Liver (tissue), 9 donors: ENCODE measurements around the gene DNAJC4. TPM values are rescaled to one million over a fixed set of nuclear protein-coding genes. Genes with fewer than 3 reads are reported as not detected.

Experiments
- DNase-seq: peaks from one replicate; pipeline ENCODE4 v3.0.0-alpha.2; 2017; ENCODE audit warnings: low spot score
- H3K27ac ChIP-seq, 2 donors: one replicate each; pipeline ENCODE4 v1.7.0; 2013; ENCODE audit warnings: inconsistent platforms in 2 of 2, low read length in 2 of 2, control low read depth in 1 of 2, low read depth in 1 of 2, mild to moderate bottlenecking in 1 of 2
- H3K27me3 ChIP-seq, 4 donors: one replicate each; pipeline versions ENCODE4 v1.6.1 to v1.7.0; 2013; ENCODE audit warnings: low read length in 3 of 4, inconsistent platforms in 1 of 4, mild to moderate bottlenecking in 1 of 4, moderate library complexity in 1 of 4; ENCODE audit not compliant: control insufficient read depth in 4 of 4, insufficient read depth in 4 of 4
- H3K36me3 ChIP-seq, 4 donors: one replicate each; pipeline versions ENCODE4 v1.6.1 to v1.7.0; 2013; ENCODE audit warnings: low read length in 3 of 4, mild to moderate bottlenecking in 3 of 4, low read depth in 1 of 4, moderate library complexity in 1 of 4; ENCODE audit not compliant: control insufficient read depth in 4 of 4, insufficient read depth in 3 of 4
- H3K4me1 ChIP-seq, 4 donors: one replicate each; pipeline versions ENCODE4 v1.6.1 to v1.7.0; 2013; ENCODE audit warnings: low read length in 3 of 4, mild to moderate bottlenecking in 3 of 4, moderate library complexity in 1 of 4; ENCODE audit not compliant: control insufficient read depth in 4 of 4, insufficient read depth in 4 of 4
- H3K4me3 ChIP-seq, 3 donors: one replicate each; pipeline versions ENCODE4 v1.6.1 to v1.7.0; 2013; ENCODE audit warnings: low read length in 3 of 3, control low read depth in 1 of 3, low read depth in 1 of 3, mild to moderate bottlenecking in 1 of 3
- H3K9ac ChIP-seq, 2 donors: one replicate each; pipeline ENCODE4 v1.7.0; 2013; ENCODE audit warnings: low read length in 2 of 2, mild to moderate bottlenecking in 2 of 2, moderate library complexity in 2 of 2, control low read depth in 1 of 2, low read depth in 1 of 2
- H3K9me3 ChIP-seq, 4 donors: one replicate each; pipeline versions ENCODE4 v1.6.1 to v1.7.0; 2013; ENCODE audit warnings: low read length in 3 of 4; ENCODE audit not compliant: control insufficient read depth in 4 of 4
- ATF3 ChIP-seq: IDR thresholded peaks from 2 replicates; pipeline ENCODE4 v1.6.1; 2016; ENCODE audit warnings: antibody characterized with exemption
- CTCF ChIP-seq: fragments of 150-350 bp; IDR thresholded peaks from 2 replicates; pipeline ENCODE4 v1.5.1; 2017; ENCODE audit warnings: improper control_type of control experiment, low read depth, low read length; ENCODE audit not compliant: missing input control
- EGR1 ChIP-seq, 2 donors: IDR thresholded peaks; 2 replicates each; pipeline ENCODE4 v1.6.1; 2016 to 2018; ENCODE audit warnings: antibody characterized with exemption in 2 of 2, low read depth in 2 of 2
- FOXA1 ChIP-seq: IDR thresholded peaks from 2 replicates; pipeline ENCODE4 v1.6.1; 2016; ENCODE audit warnings: antibody characterized with exemption
- FOXA2 ChIP-seq: IDR thresholded peaks from 2 replicates; pipeline ENCODE4 v1.6.1; 2016; ENCODE audit warnings: antibody characterized with exemption
- GABPA ChIP-seq, 2 donors: IDR thresholded peaks in 1 of 2; conservative IDR thresholded peaks in 1 of 2; 2 replicates each; pipeline ENCODE4 v1.6.1; 2016; ENCODE audit warnings: antibody characterized with exemption in 2 of 2, mild to moderate bottlenecking in 1 of 2, moderate library complexity in 1 of 2
- HNF4A ChIP-seq, 2 donors: conservative IDR thresholded peaks; 2 replicates each; pipeline ENCODE4 v1.6.1; 2016; ENCODE audit warnings: antibody characterized with exemption in 2 of 2, mild to moderate bottlenecking in 2 of 2
- HNF4G ChIP-seq: IDR thresholded peaks from 2 replicates; pipeline ENCODE4 v1.6.1; 2016; ENCODE audit warnings: antibody characterized with exemption
- JUND ChIP-seq, 2 donors: IDR thresholded peaks; 2 replicates each; pipeline ENCODE4 v1.6.1; 2016; ENCODE audit warnings: antibody characterized with exemption in 2 of 2
- MAX ChIP-seq: IDR thresholded peaks from 2 replicates; pipeline ENCODE4 v1.6.1; 2016; ENCODE audit warnings: antibody characterized with exemption
- NR2F2 ChIP-seq: IDR thresholded peaks from 2 replicates; pipeline ENCODE4 v1.6.1; 2016; ENCODE audit warnings: antibody characterized with exemption
- RAD21 ChIP-seq, 2 donors: IDR thresholded peaks; 2 replicates each; pipeline ENCODE4 v1.6.1; 2016; ENCODE audit warnings: antibody characterized with exemption in 2 of 2, mild to moderate bottlenecking in 2 of 2
- REST ChIP-seq: IDR thresholded peaks from 2 replicates; pipeline ENCODE4 v1.6.1; 2016; ENCODE audit warnings: antibody characterized with exemption, mild to moderate bottlenecking
- RXRA ChIP-seq, 2 donors: IDR thresholded peaks; 2 replicates each; pipeline ENCODE4 v1.6.1; 2017 to 2018; ENCODE audit warnings: antibody characterized with exemption in 2 of 2, mild to moderate bottlenecking in 1 of 2
- SP1 ChIP-seq: IDR thresholded peaks from 2 replicates; pipeline ENCODE4 v1.6.1; 2018; ENCODE audit warnings: antibody characterized with exemption, mild to moderate bottlenecking
- TAF1 ChIP-seq: conservative IDR thresholded peaks from 2 replicates; pipeline ENCODE4 v1.6.1; 2016; ENCODE audit warnings: antibody characterized with exemption, mild to moderate bottlenecking
- YY1 ChIP-seq: IDR thresholded peaks from 2 replicates; pipeline ENCODE4 v1.6.1; 2016; ENCODE audit warnings: antibody characterized with exemption, mild to moderate bottlenecking
- WGBS: extraction: QIAGEN DNeasy Blood & Tissue Kit; methylation state at CpG from one replicate; pipeline ENCODE4 v1.1.7; 2013; 5-methylcytosine and 5-hydroxymethylcytosine counted together
- polyA plus RNA-seq, 2 donors: library from polyadenylated mRNA; stranded (reverse) in 1 of 2; unstranded in 1 of 2; fragments of 200-250 nt in 1 of 2; fragments of >200 nt in 1 of 2; fragmentation: Nextera tagmentation in 1 of 2; extraction: Ambion mirVana in 1 of 2; gene quantifications; one replicate each; pipeline versions ENCODE4 v1.2.1 to v1.2.3, GENCODE V29; 2013 to 2015
- total RNA-seq, 2 donors: library from RNA; depleted of rRNA; stranded (reverse); fragments of >200 nt; gene quantifications; one replicate each; pipeline ENCODE4 v1.2.3, GENCODE V29; 2014
- donor health status: healthy.
- donor health status: healthy.
- donor health status: healthy.
- donor health status: healthy.
- donor health status: healthy.

Gene DNAJC4
- total and polyA plus RNA-seq, 4 donors = 8.5 to 25.9 (median 23.5) TPM

- H3K4me3 ChIP-seq = peak overlapping the region in 2 of 3 donors; percentile 44 to 75
- no peaks in the 10 kb centered on the region for H3K27me3 ChIP-seq
- no peaks in the 10 kb centered on the region for H3K36me3 ChIP-seq
- no peaks in the 10 kb centered on the region for H3K9me3 ChIP-seq
- WGBS = 1% methylated on average over 80 of the region's 80 CpGs
- peak overlapping the region; percentile 62 to 72 for H3K27ac ChIP-seq
- no peak overlapping the region for H3K9ac ChIP-seq
- no peak for DNase-seq
- no peak for TF ChIP-seq SP1
- H3K4me1 ChIP-seq = peaks cover 21 to 50% (median 36%) of the 10 kb centered on the region in 4 donors
Measured at GRCh38 chr11:64234647-64235379, 4.5 kb downstream of the DNAJC4 start.

- H3K27me3 ChIP-seq = no peaks in the 10 kb centered on the region
- TF ChIP-seq GABPA (IDR thresholded peaks at IDR 0.05 in 1 of 2, conservative IDR thresholded peaks at IDR 0.05 in 1 of 2) (no peak), CTCF (no peak), JUND (IDR thresholded peaks at IDR 0.05) (no peak), ATF3 (no peak), RAD21 (IDR thresholded peaks at IDR 0.05) (no peak), HNF4A (conservative IDR thresholded peaks at IDR 0.05) (no peak), RXRA (IDR thresholded peaks at IDR 0.05) (no peak), MAX (no peak), YY1 (no peak), EGR1 (IDR thresholded peaks at IDR 0.05; ENCODE audit: low read depth in 2 of 2) (no peak)
- 92% methylated on average over 12 of the region's 12 CpGs for WGBS
- DNase-seq = no peak
- no peak overlapping the region for H3K9ac ChIP-seq
- no peaks in the 10 kb centered on the region for H3K9me3 ChIP-seq
- H3K4me3 ChIP-seq = peak overlapping the region in 2 of 3 donors; percentile 44 to 75
- no peaks in the 10 kb centered on the region for H3K36me3 ChIP-seq
- peak overlapping the region; percentile 37 to 62 for H3K27ac ChIP-seq
- peaks cover 21 to 54% (median 39%) of the 10 kb centered on the region in 4 donors for H3K4me1 ChIP-seq
Measured at GRCh38 chr11:64235437-64236161, 5.3 kb downstream of the DNAJC4 start.

- 25% methylated on average over 12 of the region's 12 CpGs for WGBS
- peak in 1 of 2 donors; percentile 58 for TF ChIP-seq RAD21 (IDR thresholded peaks at IDR 0.05)
- TF ChIP-seq JUND (IDR thresholded peaks at IDR 0.05) = peak in 1 of 2 donors; percentile 26
- peak; percentile 58 to 61 for TF ChIP-seq HNF4A (conservative IDR thresholded peaks at IDR 0.05)
- TF ChIP-seq FOXA1 = peak; percentile 65
- peak; percentile 67 for TF ChIP-seq TAF1
- TF ChIP-seq RXRA (IDR thresholded peaks at IDR 0.05) = peak; percentile 53 to 76
- TF ChIP-seq REST = no peak
- TF ChIP-seq FOXA2 = peak; percentile 80
- TF ChIP-seq MAX = peak; percentile 62
- TF ChIP-seq SP1 = peak; percentile 89
- TF ChIP-seq HNF4G = no peak
- peak; percentile 12 for TF ChIP-seq CTCF
- no peak for TF ChIP-seq NR2F2
- TF ChIP-seq EGR1 (IDR thresholded peaks at IDR 0.05; ENCODE audit: low read depth in 2 of 2) = peak in 1 of 2 donors; percentile 60
Measured at GRCh38 chr11:64237484-64237951, 7.2 kb downstream of the DNAJC4 start.

More at GRCh38 chr11:64237484-64237951, 7.2 kb downstream of the DNAJC4 start:
- H3K27ac ChIP-seq = peak overlapping the region; percentile 58 to 64
- peak; percentile 71 for DNase-seq
- H3K36me3 ChIP-seq = no peaks in the 10 kb centered on the region
- no peaks in the 10 kb centered on the region for H3K27me3 ChIP-seq
- no peak overlapping the region for H3K9ac ChIP-seq
- H3K4me1 ChIP-seq = peaks cover 23 to 56% (median 40%) of the 10 kb centered on the region in 4 donors
- no peaks in the 10 kb centered on the region for H3K9me3 ChIP-seq
- H3K4me3 ChIP-seq = no peak overlapping the region
